Kasumi-1 (cell line): ENCODE measurements around the gene LRRC37A.
"Not testable (repeated sequence)": the region's sequence is repeated elsewhere in the genome, so short reads cannot be mapped to it uniquely, and the experiment has no call there.

Experiments
- DNase-seq, 2 experiments: peaks; one replicate each; lab custom pipeline; 2025; lab: John Stamatoyannopoulos, UW

LRRC37A gene

GRCh38 chr17:46294831-46295230 lies at the start of gene LRRC37A:
LRRC37A (plus strand) TSS chr17:46295131; CDS start chr17:46295134, 3 bp downstream.
- DNase-seq: not testable (repeated sequence)

- DNase-seq: not testable (repeated sequence)
Observed at GRCh38 chr17:46249153-46249552, 45.8 kb upstream of the LRRC37A start.

- not testable (repeated sequence) for DNase-seq
Observed at GRCh38 chr17:46252804-46253203, 42.1 kb upstream of the LRRC37A start.

- peak; percentile 50 to 70 for DNase-seq
Observed at GRCh38 chr17:46253722-46254121, 41.2 kb upstream of the LRRC37A start.

- not testable (repeated sequence) for DNase-seq
Observed at GRCh38 chr17:46254215-46254614, 40.7 kb upstream of the LRRC37A start.

GRCh38 chr17:46256369-46256768 lies 38.6 kb upstream of the LRRC37A start:
- not testable (repeated sequence) for DNase-seq

GRCh38 chr17:46259845-46260661 lies 34.9 kb upstream of the LRRC37A start:
- DNase-seq: not testable (repeated sequence)

- no peak for DNase-seq
Observed at GRCh38 chr17:46262271-46262670, 32.7 kb upstream of the LRRC37A start.

- DNase-seq: no peak
Observed at GRCh38 chr17:46264456-46265198, 30.3 kb upstream of the LRRC37A start.

- peak in 1 of 2 experiments; percentile 4 for DNase-seq
Observed at GRCh38 chr17:46266063-46266655, 28.8 kb upstream of the LRRC37A start.

- DNase-seq: peak; percentile 71 to 76
Observed at GRCh38 chr17:46266656-46267544, 28.0 kb upstream of the LRRC37A start.

GRCh38 chr17:46270032-46270431 lies 24.9 kb upstream of the LRRC37A start:
- no peak for DNase-seq

GRCh38 chr17:46273541-46274236 lies 21.2 kb upstream of the LRRC37A start:
- DNase-seq: no peak

- DNase-seq: no peak
Observed at GRCh38 chr17:46274238-46274637, 20.7 kb upstream of the LRRC37A start.

GRCh38 chr17:46276728-46277479 lies 18.0 kb upstream of the LRRC37A start:
- DNase-seq: not testable (repeated sequence)

- DNase-seq: not testable (repeated sequence)
Observed at GRCh38 chr17:46281336-46281735, 13.6 kb upstream of the LRRC37A start.

- DNase-seq: not testable (repeated sequence)
Observed at GRCh38 chr17:46282635-46283034, 12.3 kb upstream of the LRRC37A start.

- not testable (repeated sequence) for DNase-seq
Observed at GRCh38 chr17:46284467-46284866, 10.5 kb upstream of the LRRC37A start.

- DNase-seq: not testable (repeated sequence)
Observed at GRCh38 chr17:46285500-46285899, 9.4 kb upstream of the LRRC37A start.

GRCh38 chr17:46286764-46287221 lies 8.1 kb upstream of the LRRC37A start:
- peak; percentile 65 to 78 for DNase-seq
